HEK293T (cell line): ENCODE results near the gene ACAT2.

Source experiments
- BHLHE40 ChIP-seq: fragments of 450-650 bp; IDR thresholded peaks from 2 replicates; pipeline ENCODE4 v1.6.1; 2016; ENCODE audit warnings: mild to moderate bottlenecking, moderate library complexity, borderline replicate concordance
- ELF4 ChIP-seq: fragments of 450-650 bp; IDR thresholded peaks from 2 replicates; pipeline ENCODE4 v1.6.1; 2017; ENCODE audit warnings: antibody characterized with exemption

DNA sequence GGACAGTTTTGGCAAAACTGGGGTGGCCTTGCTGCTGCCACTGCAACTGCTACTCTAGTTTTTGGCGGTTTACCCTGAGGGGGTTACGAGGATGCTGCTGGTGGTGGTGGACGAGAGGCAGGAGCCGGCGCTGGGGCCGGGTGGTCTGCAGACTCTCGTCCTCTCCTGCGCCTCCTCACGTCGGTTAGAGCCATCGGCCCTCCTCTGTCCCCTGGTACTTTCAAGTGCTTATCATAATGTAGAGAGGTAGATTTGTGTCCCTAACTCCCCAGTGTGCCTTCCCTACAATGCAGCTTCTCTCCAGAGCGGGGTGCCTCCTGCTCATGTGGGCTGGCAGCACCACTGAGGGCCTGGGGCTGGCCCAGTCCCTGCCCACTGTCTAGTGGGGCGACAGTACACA is 64.2 kb downstream of the ACAT2 start:
- no peak for TF ChIP-seq BHLHE40
- no peak for TF ChIP-seq ELF4
